HG02840 (cell line): ENCODE results near the gene P2RX1.

ENCODE experiments used
- ATAC-seq: cut with Tn5 transposase; IDR thresholded peaks from one replicate; pipeline ENCODE4 v1.9.1; 2021; ENCODE audit warnings: mild to moderate bottlenecking, moderate library complexity, moderate number of reproducible peaks; ENCODE audit not compliant: unreplicated experiment, low FRiP score

P2RX1 gene

DNA sequence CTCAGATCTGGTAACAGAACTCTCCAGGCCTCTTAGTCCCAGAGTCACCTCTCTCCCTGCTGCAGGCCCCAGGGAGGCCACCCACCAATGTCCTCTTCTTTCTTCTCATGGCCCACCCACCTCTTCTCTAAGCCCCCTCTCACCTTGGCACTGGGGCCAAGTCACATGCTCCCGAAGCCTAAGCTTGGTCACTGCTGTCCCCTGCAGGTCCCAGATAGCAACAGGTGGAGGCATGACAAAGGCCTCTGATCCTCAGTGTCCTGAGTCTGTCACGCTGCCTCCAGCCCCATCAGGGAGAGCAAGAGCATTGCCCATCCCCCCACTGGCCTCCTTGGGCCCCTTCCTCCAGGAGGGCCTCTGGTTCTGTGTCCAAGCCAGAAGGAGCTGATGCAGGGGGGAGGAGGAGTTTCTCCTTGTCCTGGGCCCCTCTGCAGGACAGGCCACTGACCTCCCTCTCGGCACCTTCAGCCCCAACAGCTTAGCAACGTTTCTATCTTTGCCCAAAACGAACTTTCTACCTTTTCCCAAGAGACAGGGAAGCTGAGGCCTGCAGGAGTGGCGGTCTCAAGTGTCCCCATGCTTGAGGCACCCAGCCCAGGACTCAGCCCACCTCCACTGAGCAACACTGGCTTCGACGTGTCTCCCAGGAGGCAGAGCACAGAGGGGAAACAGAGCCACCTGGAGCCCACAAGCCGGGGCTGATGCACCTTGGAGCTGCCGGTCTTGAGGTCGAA lies 8.6 kb downstream of the P2RX1 start:
- no peak for ATAC-seq

DNA sequence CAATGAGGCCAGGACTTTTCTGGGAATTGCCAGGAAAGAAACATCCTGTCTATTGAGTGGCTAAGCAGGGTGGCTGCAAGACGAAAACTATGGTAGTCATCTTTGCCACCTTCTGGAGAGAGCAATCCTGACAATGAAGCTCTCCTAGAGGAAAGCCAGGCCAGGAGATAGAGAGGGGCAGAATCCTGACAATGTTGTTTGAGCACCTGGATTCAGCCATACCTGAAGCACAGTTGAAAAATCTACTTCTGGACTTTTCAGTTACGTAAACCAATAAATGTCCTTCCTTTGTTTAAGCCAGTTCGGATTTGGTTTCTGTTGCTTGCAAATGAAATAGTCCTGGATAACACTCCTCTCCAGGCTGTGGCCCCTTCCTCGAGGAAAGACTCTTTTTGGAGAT lies 9.4 kb downstream of the P2RX1 start:
- no peak for ATAC-seq

- ATAC-seq = no peak
Measured at GRCh38 chr17:3905017-3905520, 11.2 kb downstream of the P2RX1 start.

- no peak for ATAC-seq
Measured at GRCh38 chr17:3904501-3904900, 11.8 kb downstream of the P2RX1 start.

- no peak for ATAC-seq
Measured at GRCh38 chr17:3903881-3904290, 12.4 kb downstream of the P2RX1 start.

DNA sequence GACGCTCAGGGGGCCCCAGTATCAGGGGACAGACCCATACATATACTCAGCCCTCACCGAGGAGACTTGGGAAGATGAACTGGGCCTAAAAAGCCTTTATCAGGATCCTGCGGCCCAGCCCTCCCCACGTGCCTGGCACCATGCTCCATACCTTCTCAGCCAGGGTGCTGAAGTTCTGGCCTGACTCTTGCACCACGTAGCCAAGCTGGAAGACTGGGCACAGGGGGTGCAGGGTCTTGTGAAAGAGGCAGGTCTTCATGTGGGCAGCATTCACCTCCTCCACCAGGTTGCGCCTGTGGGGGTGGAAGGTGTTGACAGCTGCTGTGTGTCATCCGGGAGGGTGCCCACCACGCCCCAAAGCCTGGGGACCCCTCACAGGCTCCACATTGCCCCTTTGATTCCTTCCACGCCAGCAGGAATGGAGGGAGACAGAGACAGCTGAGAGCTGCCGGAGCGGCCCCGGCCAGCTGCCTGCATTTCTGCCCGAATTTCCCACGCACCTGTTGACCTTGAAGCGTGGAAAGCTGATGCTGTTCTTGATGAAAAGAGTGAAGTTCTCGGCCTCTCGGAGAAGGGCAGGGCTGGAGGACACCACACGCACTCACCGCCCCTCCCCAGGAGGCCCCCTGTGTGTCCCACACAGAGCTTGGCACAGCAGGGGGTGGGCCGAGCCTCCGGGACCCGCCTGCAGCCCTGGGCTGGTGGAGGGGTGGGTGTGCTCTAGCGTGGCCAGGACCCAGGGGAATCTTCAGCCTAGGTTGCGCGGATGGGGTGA lies 13.0 kb downstream of the P2RX1 start:
- no peak for ATAC-seq

DNA sequence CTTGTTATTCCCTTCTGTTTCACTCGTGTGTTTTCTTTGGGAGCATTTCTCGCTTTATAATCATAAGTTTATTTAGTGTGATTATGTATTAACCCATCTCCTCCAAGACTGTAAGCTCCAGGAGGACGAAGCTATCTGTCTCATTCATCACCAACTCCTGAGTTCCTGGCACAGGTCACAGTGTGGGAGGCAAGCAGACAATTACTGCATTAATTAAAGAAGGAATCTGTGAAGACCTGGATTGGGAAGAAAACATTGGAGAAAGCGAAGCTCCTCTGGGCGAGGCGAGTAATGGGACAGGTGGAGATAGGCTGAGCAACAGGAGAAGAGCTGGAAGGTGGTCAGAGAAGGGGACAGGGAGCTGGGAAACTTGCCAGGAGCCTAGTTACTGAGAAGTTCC lies 15.6 kb downstream of the P2RX1 start:
- no peak for ATAC-seq

GRCh38 chr17:3897731-3898130 lies 18.5 kb downstream of the P2RX1 start:
- ATAC-seq = no peak

GRCh38 chr17:3896968-3897235 lies 19.4 kb downstream of the P2RX1 start:
- no peak for ATAC-seq

DNA sequence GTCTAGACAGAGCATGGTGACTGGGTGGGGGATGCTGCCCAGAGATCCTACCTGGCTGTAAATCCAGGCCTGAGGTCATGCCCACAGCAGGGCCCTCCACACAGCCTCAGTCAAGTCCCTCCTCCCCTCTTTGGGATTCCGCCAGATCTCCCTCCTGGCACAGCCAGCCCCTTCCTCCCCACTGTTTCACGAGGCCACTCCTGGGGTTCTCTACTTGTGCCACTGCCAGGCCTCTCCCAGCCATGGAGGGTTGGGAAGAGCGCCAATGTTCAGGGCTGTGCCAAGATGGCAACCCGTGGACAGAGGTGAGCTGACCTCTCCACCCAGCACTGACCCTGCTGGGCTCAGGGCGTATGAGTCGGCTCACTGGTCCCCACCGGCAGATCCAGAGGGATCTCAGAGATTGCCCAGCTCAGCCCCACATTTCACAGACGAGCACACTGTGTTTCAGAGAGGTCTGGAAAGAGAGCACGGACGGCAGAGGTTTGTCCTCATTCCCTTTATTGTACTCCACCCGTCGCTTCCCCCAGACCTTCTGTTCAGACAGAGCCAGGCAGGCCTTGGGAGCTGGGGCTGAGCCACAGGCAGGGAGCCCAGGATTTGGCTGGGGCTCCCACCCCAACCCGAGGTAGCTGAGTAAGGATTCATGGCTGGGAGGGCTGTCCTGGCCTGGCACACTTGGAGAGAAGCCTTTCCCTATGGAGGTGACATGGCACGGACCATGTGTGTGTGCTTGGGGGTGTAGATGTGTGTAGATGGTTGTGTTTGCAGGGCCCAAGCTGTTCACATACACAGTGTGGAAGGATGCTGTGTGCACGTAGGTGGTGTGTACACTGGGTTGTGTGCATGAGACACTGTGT lies 19.9 kb downstream of the P2RX1 start:
- no peak for ATAC-seq

- ATAC-seq = no peak
Measured at GRCh38 chr17:3895354-3895753, 20.9 kb downstream of the P2RX1 start.

DNA sequence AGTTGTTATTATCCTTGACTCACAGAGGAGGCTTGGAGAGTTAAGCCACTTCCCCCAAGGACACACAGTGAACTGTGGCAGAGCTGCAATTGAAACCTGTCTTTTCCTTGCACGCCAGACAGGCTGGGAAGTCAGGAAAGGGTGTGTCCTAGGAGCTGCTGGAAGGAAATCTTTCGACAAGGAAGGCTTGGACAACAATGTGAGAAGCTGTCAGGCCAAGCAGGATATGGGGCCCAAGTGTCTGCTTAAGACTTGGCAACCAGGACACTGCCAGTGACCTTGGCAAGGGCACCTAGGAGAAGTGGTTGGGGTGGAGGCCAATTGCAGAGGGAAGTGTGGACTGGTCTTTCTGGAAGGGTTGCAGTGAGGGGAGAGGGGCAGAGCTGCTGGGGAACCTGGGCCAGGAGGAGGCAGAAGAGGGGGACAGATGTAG lies 21.3 kb downstream of the P2RX1 start:
- ATAC-seq = no peak

DNA sequence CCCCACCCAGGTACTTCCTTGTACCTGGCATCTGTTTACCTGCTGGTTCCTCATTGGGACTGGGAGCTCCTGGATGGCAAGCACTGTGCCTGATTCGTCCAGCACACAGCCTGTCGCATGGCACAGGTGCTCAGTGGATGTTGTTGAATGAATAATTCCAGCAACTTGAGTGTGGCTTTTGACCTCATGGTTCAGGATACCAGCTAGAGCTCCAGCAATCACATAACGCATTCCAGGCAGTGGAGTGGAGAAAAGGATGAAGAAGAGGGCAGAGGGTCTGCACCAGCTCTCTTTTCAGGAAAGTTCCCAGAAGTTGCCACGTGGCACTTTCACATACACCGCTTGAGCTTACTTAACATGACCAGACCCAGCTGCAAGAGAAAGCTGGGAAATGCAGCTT lies 22.1 kb downstream of the P2RX1 start:
- ATAC-seq = no peak

- no peak for ATAC-seq
Measured at GRCh38 chr17:3893720-3894116, 22.5 kb downstream of the P2RX1 start.

GRCh38 chr17:3893003-3893719 lies 23.1 kb downstream of the P2RX1 start, which contains the start of gene CAMKK1:
CAMKK1 (minus strand) TSS chr17:3893053; CDS start chr17:3885687, 7,366 bp downstream.
- ATAC-seq = peak; percentile 83

GRCh38 chr17:3892095-3892998 lies 23.9 kb downstream of the P2RX1 start:
- peak; percentile 5 for ATAC-seq

- ATAC-seq = no peak
Measured at GRCh38 chr17:3891626-3892094, 24.6 kb downstream of the P2RX1 start.

DNA sequence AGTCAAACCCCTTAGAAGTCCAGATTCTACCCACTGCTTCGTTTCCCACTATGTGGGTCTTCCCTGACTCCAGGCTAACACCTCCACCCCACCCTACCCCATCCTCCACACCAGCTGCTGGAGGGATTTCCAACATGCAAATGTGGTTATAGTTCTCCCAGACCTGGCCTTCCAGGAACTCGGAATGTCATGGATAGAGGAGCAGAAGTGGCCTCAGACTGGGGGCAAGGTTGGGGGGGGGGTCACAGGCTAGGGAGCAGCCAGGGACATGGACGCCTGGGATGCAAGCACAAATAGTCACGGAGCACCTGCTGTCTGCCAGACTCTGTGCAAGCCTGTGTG lies 25.4 kb downstream of the P2RX1 start:
- no peak for ATAC-seq
